NCI-H1694 (cell line): ENCODE data around the gene TRIM40.
"Not testable (repeated sequence)": the region's sequence is repeated elsewhere in the genome, so short reads cannot be mapped to it uniquely, and the experiment has no call there.

Experiments
- DNase-seq: peaks from one replicate; lab custom pipeline; 2025; lab: John Stamatoyannopoulos, UW

Gene TRIM40

GRCh38 chr6:30163090-30163917, 27.4 kb downstream of the TRIM40 start, which contains the start of gene TRIM15:
TSS of gene TRIM15 (plus strand) at chr6:30163546. CDS start at chr6:30163685, 139 bp downstream.
- no peak for DNase-seq

- DNase-seq, result no peak
These were observed 28.1 kb downstream of the TRIM40 start for GRCh38 chr6:30163918-30164654.

GRCh38 chr6:30164714-30165113, 28.8 kb downstream of the TRIM40 start:
- no peak for DNase-seq

- not testable (repeated sequence) for DNase-seq
These were observed 29.3 kb downstream of the TRIM40 start for GRCh38 chr6:30165238-30165637.

- DNase-seq, result no peak
These were observed 31.2 kb downstream of the TRIM40 start for GRCh38 chr6:30167101-30167500.

- DNase-seq, result no peak
These were observed 32.8 kb downstream of the TRIM40 start for GRCh38 chr6:30168741-30169140.

GRCh38 chr6:30169658-30170614, 34.0 kb downstream of the TRIM40 start:
- peak; percentile 39 for DNase-seq

- DNase-seq, result no peak
These were observed 35.9 kb downstream of the TRIM40 start for GRCh38 chr6:30171677-30172471.

GRCh38 chr6:30172681-30173080, 36.7 kb downstream of the TRIM40 start:
- no peak for DNase-seq

GRCh38 chr6:30175765-30176164, 39.8 kb downstream of the TRIM40 start:
- peak; percentile 9 for DNase-seq

- no peak for DNase-seq
These were observed 42.9 kb downstream of the TRIM40 start for GRCh38 chr6:30178837-30179236.

GRCh38 chr6:30180145-30180544, 44.2 kb downstream of the TRIM40 start:
- DNase-seq, result no peak

- no peak for DNase-seq
These were observed 48.6 kb downstream of the TRIM40 start for GRCh38 chr6:30184417-30185031.

- no peak for DNase-seq
These were observed 50.0 kb downstream of the TRIM40 start for GRCh38 chr6:30185846-30186484.

- no peak for DNase-seq
These were observed 52.6 kb downstream of the TRIM40 start for GRCh38 chr6:30188541-30188940.

- DNase-seq, result no peak
These were observed 56.1 kb downstream of the TRIM40 start for GRCh38 chr6:30192076-30192475.

- no peak for DNase-seq
These were observed 59.1 kb downstream of the TRIM40 start for GRCh38 chr6:30194797-30195690.

- no peak for DNase-seq
These were observed 60.0 kb downstream of the TRIM40 start for GRCh38 chr6:30195951-30196350.

- no peak for DNase-seq
These were observed 60.4 kb downstream of the TRIM40 start for GRCh38 chr6:30196376-30196775.
